Epithelial cell of prostate (primary cell): ENCODE data around the gene UPP2.
A peak's percentile ranks its signal among the peaks of the same experiment; 100 is the strongest.

Source experiments
- DNase-seq: peaks from one replicate; pipeline ENCODE4 v3.0.0-alpha.2; 2011; ENCODE audit warnings: low read depth, low spot score
- H3K27ac ChIP-seq: fragments of 450-650 bp; 2 replicates; pipeline ENCODE4 v1.5.1; 2017; ENCODE audit warnings: mild to moderate bottlenecking

UPP2 gene

GRCh38 chr2:158101384-158101926, at the start of gene UPP2:
TSS of gene UPP2 (plus strand) at chr2:158101876. CDS start at chr2:158102064, 188 bp downstream.
- DNase-seq = no peak
- peak within 1 kb of the TSS; percentile 49 for H3K27ac ChIP-seq

GRCh38 chr2:158052761-158053160, 48.9 kb upstream of the UPP2 start:
- no peak overlapping the region for H3K27ac ChIP-seq
- DNase-seq = no peak

GRCh38 chr2:158056875-158057274, 44.8 kb upstream of the UPP2 start:
- no peak overlapping the region for H3K27ac ChIP-seq
- no peak for DNase-seq

- DNase-seq = no peak
- H3K27ac ChIP-seq = no peak overlapping the region
These were observed 41.4 kb upstream of the UPP2 start for GRCh38 chr2:158060160-158060834.

- DNase-seq = no peak
- H3K27ac ChIP-seq = no peak overlapping the region
These were observed 40.7 kb upstream of the UPP2 start for GRCh38 chr2:158060835-158061435.

- no peak overlapping the region for H3K27ac ChIP-seq
- DNase-seq = no peak
These were observed 39.9 kb upstream of the UPP2 start for GRCh38 chr2:158061763-158062162.

GRCh38 chr2:158066046-158066713, 35.5 kb upstream of the UPP2 start:
- DNase-seq = no peak
- H3K27ac ChIP-seq = no peak overlapping the region

GRCh38 chr2:158071018-158071417, 30.7 kb upstream of the UPP2 start:
- DNase-seq = no peak
- H3K27ac ChIP-seq = no peak overlapping the region

GRCh38 chr2:158072361-158072760, 29.3 kb upstream of the UPP2 start:
- H3K27ac ChIP-seq = no peak overlapping the region
- DNase-seq = no peak

- DNase-seq = peak; percentile 41
- peak overlapping the region; percentile 8 for H3K27ac ChIP-seq
These were observed 22.0 kb upstream of the UPP2 start for GRCh38 chr2:158079672-158080071.

GRCh38 chr2:158088093-158088492, 13.6 kb upstream of the UPP2 start:
- no peak overlapping the region for H3K27ac ChIP-seq
- no peak for DNase-seq

GRCh38 chr2:158089322-158089721, 12.4 kb upstream of the UPP2 start:
- no peak for DNase-seq
- H3K27ac ChIP-seq = no peak overlapping the region

- no peak overlapping the region for H3K27ac ChIP-seq
- no peak for DNase-seq
These were observed 10.0 kb upstream of the UPP2 start for GRCh38 chr2:158091647-158092046.

GRCh38 chr2:158094487-158095092, 7.1 kb upstream of the UPP2 start:
- no peak for DNase-seq
- no peak overlapping the region for H3K27ac ChIP-seq

- no peak for DNase-seq
- H3K27ac ChIP-seq = no peak overlapping the region
These were observed 6.4 kb upstream of the UPP2 start for GRCh38 chr2:158095269-158095668.

GRCh38 chr2:158095912-158096311, 5.8 kb upstream of the UPP2 start:
- no peak for DNase-seq
- H3K27ac ChIP-seq = no peak overlapping the region

GRCh38 chr2:158097481-158097880, 4.2 kb upstream of the UPP2 start:
- no peak for DNase-seq
- H3K27ac ChIP-seq = no peak overlapping the region

- no peak overlapping the region for H3K27ac ChIP-seq
- no peak for DNase-seq
These were observed 3.5 kb upstream of the UPP2 start for GRCh38 chr2:158098178-158098577.

GRCh38 chr2:158099716-158100115, 2.0 kb upstream of the UPP2 start:
- DNase-seq = no peak
- H3K27ac ChIP-seq = peak overlapping the region; percentile 31

- DNase-seq = no peak
- H3K27ac ChIP-seq = peak overlapping the region; percentile 31
These were observed 1.3 kb upstream of the UPP2 start for GRCh38 chr2:158100411-158100810.

GRCh38 chr2:158102446-158102845, 770 bp downstream of the UPP2 start:
- no peak for DNase-seq

More at GRCh38 chr2:158102446-158102845, 770 bp downstream of the UPP2 start:
- H3K27ac ChIP-seq = peak overlapping the region; percentile 49
